Measurements from ENCODE around the gene KIAA0825.
"Not testable (repeated sequence)": the region's sequence is repeated elsewhere in the genome, so short reads cannot be mapped to it uniquely, and the experiment has no call there.

Gene KIAA0825

GRCh38 chr5:94239266-94239665, 379.1 kb downstream of the KIAA0825 start:
- no peak for DNase-seq (ENCODE audit: low read depth)

- DNase-seq (ENCODE audit: low read depth) = no peak
Observed at GRCh38 chr5:94234987-94235386, 383.4 kb downstream of the KIAA0825 start.

DNA sequence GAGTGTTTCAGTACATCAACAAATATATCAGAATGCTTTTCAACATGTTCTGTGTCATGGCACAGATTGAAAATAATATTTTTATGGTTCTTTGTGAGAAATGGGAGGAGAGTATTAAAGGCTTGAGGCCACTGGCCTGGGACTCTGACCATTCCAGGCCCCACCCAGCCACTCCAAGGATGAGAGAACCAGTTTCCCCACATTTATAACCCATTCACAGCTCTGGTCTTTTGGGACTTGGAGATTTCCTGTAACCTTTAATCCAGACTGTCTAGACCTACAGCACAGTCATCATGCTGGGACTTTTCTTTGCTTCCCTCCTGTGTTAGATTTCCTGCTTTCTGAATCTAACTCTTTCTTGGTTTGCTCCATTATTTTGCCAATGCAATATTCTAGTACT, 389.6 kb downstream of the KIAA0825 start:
- no peak for DNase-seq (ENCODE audit: low read depth)

GRCh38 chr5:94223235-94223634, 395.2 kb downstream of the KIAA0825 start:
- DNase-seq (ENCODE audit: low read depth) = no peak

DNA sequence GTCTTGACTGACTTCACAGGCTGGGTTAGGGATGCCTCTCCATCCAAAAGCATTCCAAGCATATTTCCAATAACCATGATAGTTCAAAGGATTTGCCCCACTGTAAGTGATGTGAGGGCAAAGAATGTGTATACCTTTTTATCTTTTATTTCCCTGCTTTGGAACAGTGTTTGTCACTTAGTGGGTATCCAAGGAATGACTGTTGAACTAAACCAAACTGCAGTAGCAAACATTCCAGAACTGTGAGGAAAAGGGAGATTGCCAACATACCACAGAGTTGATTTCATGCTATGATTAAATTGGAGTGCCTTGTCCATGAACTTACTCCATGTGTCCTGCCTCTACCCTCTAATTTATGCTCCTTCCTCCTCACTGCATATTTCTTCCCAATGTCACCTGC, 400.0 kb downstream of the KIAA0825 start:
- DNase-seq (ENCODE audit: low read depth) = no peak

DNA sequence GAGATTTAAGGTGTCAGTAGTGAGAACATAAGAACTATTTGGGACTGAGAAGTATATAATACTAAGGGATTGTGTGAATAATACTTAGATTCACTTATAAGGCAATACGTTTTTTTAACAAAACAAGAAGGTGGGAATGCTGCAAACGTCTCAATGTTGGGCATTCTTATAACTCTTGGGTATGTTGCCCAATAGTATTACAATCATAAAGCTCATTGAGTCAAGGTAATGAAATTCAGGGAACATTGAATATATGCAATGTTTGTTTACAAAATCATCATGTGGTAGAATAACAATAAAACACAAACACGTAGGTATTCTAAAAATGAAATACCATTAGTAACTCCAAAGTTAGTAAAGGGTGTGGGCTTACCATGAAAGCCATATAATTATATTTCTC, 400.7 kb downstream of the KIAA0825 start:
- no peak for DNase-seq (ENCODE audit: low read depth)

DNA sequence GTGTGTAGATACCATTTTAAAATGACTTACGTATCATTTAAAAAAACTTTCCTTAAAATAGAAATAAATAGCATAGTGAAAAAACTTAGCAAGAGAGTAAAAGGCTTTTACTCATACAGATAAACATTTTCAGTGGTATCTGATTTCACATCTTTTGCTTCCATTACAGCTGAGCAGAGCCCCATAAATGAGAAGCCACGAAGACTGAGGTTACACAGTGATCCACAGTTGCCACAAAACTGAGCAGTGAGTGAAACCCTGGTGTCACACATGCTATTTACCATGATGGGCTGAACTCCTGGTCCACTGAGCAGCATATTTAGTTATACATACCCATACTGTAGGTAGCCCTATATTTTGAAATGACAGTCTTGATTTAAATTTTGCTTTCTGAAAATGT, 401.2 kb downstream of the KIAA0825 start:
- no peak for DNase-seq (ENCODE audit: low read depth)

- no peak for DNase-seq (ENCODE audit: low read depth)
Observed at GRCh38 chr5:94212476-94212875, 405.9 kb downstream of the KIAA0825 start.

- DNase-seq (ENCODE audit: low read depth) = no peak
Observed at GRCh38 chr5:94209774-94210355, 408.5 kb downstream of the KIAA0825 start.

DNA sequence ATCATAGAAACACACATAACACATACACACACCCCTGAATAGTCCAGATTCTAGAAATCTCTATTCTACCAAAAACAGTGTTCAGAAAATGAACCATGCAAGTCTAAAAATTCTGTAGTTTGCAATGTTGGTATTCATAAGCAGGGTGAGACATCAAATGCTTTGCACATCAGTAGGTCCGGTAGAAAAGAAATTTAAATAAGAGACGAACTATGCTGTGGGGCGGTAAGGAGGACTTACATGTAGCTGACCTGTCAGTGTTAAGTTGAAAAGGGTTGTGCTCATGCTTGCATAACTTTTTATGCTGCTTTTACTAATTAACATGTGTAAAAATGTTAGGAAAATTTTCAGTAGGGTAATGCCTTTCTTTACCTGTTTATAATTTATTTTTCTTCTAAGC, 409.1 kb downstream of the KIAA0825 start:
- DNase-seq (ENCODE audit: low read depth) = no peak

DNA sequence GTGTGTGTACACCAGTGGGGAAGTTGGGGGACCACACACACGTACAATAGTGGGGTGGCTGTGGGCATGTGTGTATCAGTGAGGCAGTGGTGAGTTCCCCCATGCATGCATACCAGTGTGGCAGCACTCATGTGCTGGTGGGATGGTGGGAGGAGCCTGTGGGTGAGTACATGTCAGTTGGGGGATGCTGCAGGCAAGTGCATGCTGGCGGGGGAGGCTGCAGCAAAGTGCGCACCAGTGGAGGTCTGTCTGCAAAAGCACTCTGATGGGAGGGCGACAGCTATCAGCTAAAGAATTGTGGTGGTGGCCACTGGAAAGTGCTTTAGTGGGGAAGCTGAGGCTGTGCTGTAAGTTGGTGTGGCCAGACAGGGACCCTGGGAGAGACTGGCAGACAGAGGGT, 418.8 kb downstream of the KIAA0825 start:
- no peak for DNase-seq (ENCODE audit: low read depth)

DNA sequence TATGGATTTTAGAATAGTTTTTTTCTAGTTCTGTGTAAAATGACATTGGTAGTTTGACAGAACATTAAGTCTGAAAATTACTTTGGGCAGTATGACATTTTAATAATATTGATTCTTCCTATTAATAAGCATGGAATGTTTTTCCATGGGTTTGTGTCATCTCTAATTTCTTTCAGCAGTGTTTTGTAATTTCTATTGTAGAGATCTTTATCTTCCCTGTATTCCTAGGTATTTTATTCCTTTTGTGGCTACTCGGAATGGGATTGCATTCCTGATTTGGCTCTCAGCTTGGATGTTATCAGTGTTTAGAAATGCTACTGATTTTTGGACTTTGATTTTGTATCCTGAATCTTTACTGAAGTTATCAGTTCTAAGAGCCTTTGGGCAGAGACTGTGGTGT, 420.4 kb downstream of the KIAA0825 start:
- DNase-seq (ENCODE audit: low read depth) = no peak

DNA sequence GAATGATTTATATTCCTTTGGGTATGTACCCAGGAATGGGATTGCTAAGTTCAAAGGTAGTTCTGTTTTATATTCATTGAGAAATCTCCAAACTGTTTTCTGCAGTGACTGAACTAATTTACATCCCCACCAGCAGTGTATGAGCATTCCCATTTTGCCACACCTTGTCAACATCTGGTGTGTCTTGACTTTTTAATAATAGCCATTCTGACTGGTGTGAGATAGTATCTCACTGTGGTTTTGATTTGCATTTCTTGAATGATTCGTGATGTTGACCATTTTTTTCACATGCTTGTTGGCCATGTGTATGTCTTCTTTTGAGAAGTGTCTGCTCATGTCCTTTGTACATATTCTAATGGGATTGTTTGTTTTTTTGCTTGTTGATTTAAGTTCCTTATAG, 421.5 kb downstream of the KIAA0825 start:
- DNase-seq (ENCODE audit: low read depth) = no peak

- DNase-seq (ENCODE audit: low read depth) = no peak
Observed at GRCh38 chr5:94192658-94193391, 425.6 kb downstream of the KIAA0825 start.

DNA sequence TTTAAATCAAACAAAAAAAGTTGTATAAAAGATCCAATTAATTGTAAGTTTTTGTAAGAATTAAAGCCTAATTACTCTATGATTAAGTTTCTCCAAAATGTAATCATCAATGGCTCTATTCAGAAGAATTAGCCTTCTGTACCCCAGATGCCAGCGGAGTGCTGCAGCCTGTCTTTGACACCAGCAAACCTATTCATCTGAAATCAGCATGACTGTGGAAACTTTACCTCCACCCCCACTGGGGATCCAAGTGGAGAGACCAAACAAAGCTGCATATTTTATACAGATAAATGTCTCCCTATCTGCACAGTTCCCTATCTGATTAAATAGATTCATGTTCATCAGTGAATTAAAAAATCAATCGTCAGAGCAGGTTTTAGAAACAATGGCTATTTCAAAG, 426.8 kb downstream of the KIAA0825 start:
- no peak for DNase-seq (ENCODE audit: low read depth)

DNA sequence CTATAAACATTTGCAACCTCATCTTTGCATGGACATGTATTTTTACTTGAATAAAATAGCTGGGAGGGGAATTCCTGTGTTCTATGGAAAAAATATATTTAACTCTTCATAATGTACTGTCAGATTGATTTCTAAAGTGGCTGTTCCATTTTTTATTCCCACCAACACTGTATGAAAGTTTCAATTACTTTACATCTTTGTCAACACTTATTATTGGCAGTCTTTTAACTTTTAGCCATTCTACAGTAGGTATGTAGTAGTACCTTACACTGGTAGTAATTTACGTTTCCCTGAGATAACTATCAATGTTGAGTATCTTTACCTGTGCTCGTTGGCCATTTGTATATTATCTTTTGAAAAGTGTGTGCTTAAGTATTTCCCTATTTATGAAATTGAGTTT, 429.7 kb downstream of the KIAA0825 start:
- DNase-seq (ENCODE audit: low read depth) = no peak

- no peak for DNase-seq (ENCODE audit: low read depth)
Observed at GRCh38 chr5:94184870-94185269, 433.5 kb downstream of the KIAA0825 start.

DNA sequence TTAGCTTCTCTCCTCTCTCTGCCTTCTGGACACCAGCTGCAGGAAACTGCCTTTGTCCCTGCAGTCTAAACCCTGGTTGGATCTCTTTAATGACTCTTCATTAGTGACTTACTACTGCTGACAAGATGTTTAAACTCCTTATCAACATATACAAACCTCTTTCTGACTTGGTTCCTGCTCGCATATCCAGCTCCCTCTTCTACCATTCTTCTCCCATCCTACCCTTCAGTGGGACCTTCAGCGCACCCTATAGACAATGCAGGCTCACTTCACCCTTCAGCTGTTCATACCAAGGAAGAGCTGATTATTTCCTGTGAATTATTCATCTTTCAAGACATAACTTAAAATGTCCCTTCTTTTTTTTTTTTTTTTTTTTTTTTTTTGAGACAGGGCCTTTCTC, 436.5 kb downstream of the KIAA0825 start:
- DNase-seq (ENCODE audit: low read depth) = no peak

DNA sequence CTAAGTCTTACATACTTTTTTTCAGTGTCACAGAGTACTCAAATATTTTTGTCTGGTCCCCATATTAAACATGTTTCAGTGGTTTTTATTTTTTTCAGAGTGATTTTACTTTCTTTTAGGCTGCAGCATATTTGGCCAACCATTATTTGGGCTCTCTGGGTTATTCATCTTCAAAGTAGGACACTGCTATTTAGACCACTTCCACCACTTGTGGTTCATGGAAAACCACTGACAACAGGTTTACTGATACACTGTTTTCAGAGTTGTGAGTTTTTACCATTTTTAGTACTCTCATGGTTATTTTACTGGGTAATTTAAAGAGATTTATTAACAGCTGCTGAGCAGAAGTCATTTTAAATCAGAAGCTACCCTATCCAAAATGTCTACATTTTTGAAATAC, 437.6 kb downstream of the KIAA0825 start:
- no peak for DNase-seq (ENCODE audit: low read depth)

DNA sequence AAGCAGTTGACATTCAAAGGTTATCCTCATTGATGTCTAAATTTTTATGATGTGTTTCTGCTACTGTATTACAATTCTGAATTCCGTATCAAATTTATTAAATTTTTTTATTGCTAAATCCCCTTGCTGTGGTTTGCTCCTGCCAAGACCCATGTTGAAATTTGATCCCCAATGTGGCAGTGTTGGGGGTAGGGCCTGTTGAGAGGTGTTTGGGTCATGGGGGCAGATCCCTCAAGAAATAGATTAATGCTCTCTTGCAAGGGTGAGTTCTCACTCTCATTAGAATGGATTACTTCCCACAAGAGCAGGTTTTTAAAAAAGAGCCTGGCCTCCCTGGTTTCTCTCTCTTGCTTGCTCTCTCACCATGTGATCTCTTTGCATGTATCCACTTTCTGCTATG, 442.5 kb downstream of the KIAA0825 start:
- no peak for DNase-seq (ENCODE audit: low read depth)

GRCh38 chr5:94174748-94175411, 443.5 kb downstream of the KIAA0825 start:
- no peak for DNase-seq (ENCODE audit: low read depth)

- no peak for DNase-seq (ENCODE audit: low read depth)
Observed at GRCh38 chr5:94173100-94173499, 445.3 kb downstream of the KIAA0825 start.

DNA sequence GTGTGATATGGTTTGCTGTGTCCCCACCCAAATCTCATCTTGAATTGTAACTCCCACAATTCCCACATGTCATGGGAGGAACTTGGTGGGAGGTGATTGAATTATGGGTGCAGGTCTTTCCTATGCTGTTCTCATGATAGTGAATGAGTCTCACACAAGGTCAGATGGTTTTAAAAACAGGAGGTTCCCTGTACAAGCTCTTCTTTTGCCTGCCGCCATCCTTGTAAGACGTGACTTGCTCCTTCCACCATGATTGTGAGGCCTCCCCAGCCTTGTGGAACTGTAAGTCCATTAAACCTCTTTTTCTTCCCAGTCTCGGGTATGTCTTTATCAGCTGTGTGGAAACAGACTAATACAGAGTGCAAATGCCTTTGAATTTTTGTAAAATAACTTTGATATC, 447.3 kb downstream of the KIAA0825 start:
- DNase-seq (ENCODE audit: low read depth) = not testable (repeated sequence)

GRCh38 chr5:94170158-94170557, 448.2 kb downstream of the KIAA0825 start:
- DNase-seq (ENCODE audit: low read depth) = not testable (repeated sequence)
